Keratinocyte (primary cell): ENCODE results near the gene EMILIN1.

Experiments
- EZH2 ChIP-seq: IDR thresholded peaks from one replicate; pipeline ENCODE4 v1.6.1; 2012; ENCODE audit warnings: inconsistent platforms, mild to moderate bottlenecking, low read length, moderate library complexity
- TF ChIP-seq, protein P1 (sequence below), 3 experiments: IDR thresholded peaks in 1 of 3; conservative IDR thresholded peaks in 1 of 3; optimal IDR thresholded peaks in 1 of 3; 2 replicates in 2 of 3; 3 replicates in 1 of 3; pipeline versions ENCODE3 to v1.5.1; 2011; ENCODE audit warnings: low read length in 3 of 3, mild to moderate bottlenecking in 3 of 3, moderate library complexity in 2 of 3, control low read depth in 1 of 3, inconsistent platforms in 1 of 3; ENCODE audit not compliant: insufficient read depth in 2 of 3; ENCODE audit errors: extremely low read depth in 1 of 3

GRCh38 chr2:27073782-27074181, 4.6 kb upstream of the EMILIN1 start:
- TF ChIP-seq, protein P1, sequence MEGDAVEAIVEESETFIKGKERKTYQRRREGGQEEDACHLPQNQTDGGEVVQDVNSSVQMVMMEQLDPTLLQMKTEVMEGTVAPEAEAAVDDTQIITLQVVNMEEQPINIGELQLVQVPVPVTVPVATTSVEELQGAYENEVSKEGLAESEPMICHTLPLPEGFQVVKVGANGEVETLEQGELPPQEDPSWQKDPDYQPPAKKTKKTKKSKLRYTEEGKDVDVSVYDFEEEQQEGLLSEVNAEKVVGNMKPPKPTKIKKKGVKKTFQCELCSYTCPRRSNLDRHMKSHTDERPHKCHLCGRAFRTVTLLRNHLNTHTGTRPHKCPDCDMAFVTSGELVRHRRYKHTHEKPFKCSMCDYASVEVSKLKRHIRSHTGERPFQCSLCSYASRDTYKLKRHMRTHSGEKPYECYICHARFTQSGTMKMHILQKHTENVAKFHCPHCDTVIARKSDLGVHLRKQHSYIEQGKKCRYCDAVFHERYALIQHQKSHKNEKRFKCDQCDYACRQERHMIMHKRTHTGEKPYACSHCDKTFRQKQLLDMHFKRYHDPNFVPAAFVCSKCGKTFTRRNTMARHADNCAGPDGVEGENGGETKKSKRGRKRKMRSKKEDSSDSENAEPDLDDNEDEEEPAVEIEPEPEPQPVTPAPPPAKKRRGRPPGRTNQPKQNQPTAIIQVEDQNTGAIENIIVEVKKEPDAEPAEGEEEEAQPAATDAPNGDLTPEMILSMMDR (optimal IDR thresholded peaks at IDR 0.05 in 1 of 3, IDR thresholded peaks at IDR 0.05 in 1 of 3, conservative IDR thresholded peaks at IDR 0.05 in 1 of 3; ENCODE audit: extremely low read depth in 1 of 3, insufficient read depth in 2 of 3, low read length in 3 of 3) = no peak
- TF ChIP-seq EZH2 = no peak
